ENCODE data around the gene BMP10. TPM values are rescaled to one million over a fixed set of nuclear protein-coding genes. Genes with fewer than 3 reads are reported as not detected.

BMP10 gene
- total RNA-seq, 1 experiment from 2014 or later = not detected

DNA sequence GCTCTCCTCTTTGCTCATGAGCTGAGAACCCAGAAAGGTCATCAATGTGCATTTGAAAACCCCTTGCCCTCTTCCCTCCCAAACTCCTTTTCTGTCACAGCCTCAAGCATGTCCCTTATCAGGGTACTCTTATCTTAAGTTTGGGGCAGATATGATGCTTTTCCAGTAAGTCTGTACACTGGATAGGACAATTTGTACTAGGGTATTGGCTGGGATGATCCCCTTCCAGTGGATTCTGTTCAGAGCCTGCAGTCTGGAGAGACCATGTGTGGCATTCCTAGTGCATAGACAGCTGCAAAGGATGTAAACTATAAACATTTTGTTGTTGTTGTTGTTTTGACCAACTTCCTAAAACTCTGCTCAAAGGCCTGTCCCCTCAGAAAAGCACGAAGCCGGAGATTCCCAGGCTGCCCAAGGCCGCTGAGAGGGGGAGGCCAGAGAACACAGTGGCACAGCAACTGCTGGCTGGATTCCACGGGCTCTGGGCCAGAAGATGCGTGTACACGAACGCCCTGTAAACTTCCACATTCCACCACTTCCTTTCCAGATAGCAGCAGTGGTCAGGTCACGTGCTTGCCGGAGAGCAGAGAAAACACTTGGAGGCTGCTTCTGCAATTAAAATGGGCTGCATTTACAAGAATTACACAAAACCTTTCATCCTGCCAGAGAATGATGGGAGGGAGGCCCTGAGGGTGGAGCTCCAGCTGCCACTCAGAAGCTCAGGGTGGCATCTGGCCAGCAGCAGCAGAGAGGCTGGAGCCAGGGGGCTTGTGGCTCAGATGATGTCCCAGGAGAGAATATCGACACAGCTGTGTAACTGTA lies 42.1 kb downstream of the BMP10 start:
- Histone ChIP-seq H2BK20ac (ENCODE audit: low read depth, low read length, poor library complexity, severe bottlenecking) (no peak overlapping the region), H3K56ac (ENCODE audit: insufficient read length, low read depth, low read length) (no peak overlapping the region), H3K79me1 (ENCODE audit: insufficient read depth, low read depth, low read length, poor library complexity, severe bottlenecking) (no peaks in the 10 kb centered on the region), H3K14ac (ENCODE audit: insufficient read depth, low read length) (0 out of 2 replicates have a peak overlapping the region, but pooled peaks have one; percentile 49), H3K4me1 (ENCODE audit: insufficient read depth, low read length) (no peaks in the 10 kb centered on the region), H3K23ac (ENCODE audit: insufficient read length, low read depth, low read length) (no peak overlapping the region), H3K9ac (ENCODE audit: extremely low read depth, insufficient read length, low read length) (no peak overlapping the region), H2BK5ac (ENCODE audit: insufficient read length, low read length) (no peak overlapping the region), H3K9me3 (ENCODE audit: control insufficient read depth, low read depth, low read length) (no peaks in the 10 kb centered on the region), H2BK12ac (ENCODE audit: insufficient read length, low read depth, low read length) (no peak overlapping the region), H3K4me2 (ENCODE audit: insufficient read depth, insufficient read length, low read length) (no peak overlapping the region), H2AFZ (ENCODE audit: low read length) (no peak overlapping the region), H2AK5ac (ENCODE audit: insufficient read length, low read length) (no peak overlapping the region), H3K4ac (ENCODE audit: low read depth, low read length) (no peak overlapping the region), H3K79me2 (ENCODE audit: insufficient read depth, low read length) (no peaks in the 10 kb centered on the region), H4K5ac (ENCODE audit: insufficient read length, low read depth, low read length) (no peak overlapping the region), H3K27ac (ENCODE audit: insufficient read length, low read depth, low read length) (no peak overlapping the region), H3K27me3 (ENCODE audit: insufficient read depth, low read length) (no peaks in the 10 kb centered on the region), H3K18ac (ENCODE audit: insufficient read length, low read depth, low read length) (no peak overlapping the region), H4K91ac (ENCODE audit: insufficient read length, low read depth, low read length) (no peak overlapping the region), H4K8ac (replicated peaks; ENCODE audit: insufficient read length, low read depth, low read length) (no peak overlapping the region), H2BK15ac (ENCODE audit: low read depth, low read length) (no peak overlapping the region), H3T11ph (ENCODE audit: low read length) (no peak overlapping the region), H4K20me1 (ENCODE audit: control insufficient read depth, insufficient read depth, insufficient read length) (no peaks in the 10 kb centered on the region), H2BK120ac (ENCODE audit: low read depth, low read length, poor library complexity, severe bottlenecking) (no peak overlapping the region), H3K23me2 (ENCODE audit: insufficient read length, low read depth, low read length, poor library complexity, severe bottlenecking) (no peaks in the 10 kb centered on the region)
- Mint-ChIP-seq H3K27me3 (ENCODE audit: low read depth) (no peaks in the 10 kb centered on the region), H3K4me1 (peaks cover 7 to 8% of the 10 kb centered on the region in 2 experiments), H3K27ac (peak overlapping the region in 2 of 3 experiments; percentile 66 to 93; a peak in 3 of 7 replicates), H3K4me3 (no peak overlapping the region), H3K9me3 (no peaks in the 10 kb centered on the region), H3K36me3 (ENCODE audit: insufficient read depth in 1 of 3, low read depth in 3 of 3) (no peaks in the 10 kb centered on the region; a peak in 2 of 7 replicates)
- DNase-seq = peak; percentile 56
- no CpG with 5 or more reads among the region's 10 CpGs for WGBS (ENCODE audit: extremely low coverage, insufficient read length, low lambda C conversion rate)
- TF ChIP-seq, protein P1, sequence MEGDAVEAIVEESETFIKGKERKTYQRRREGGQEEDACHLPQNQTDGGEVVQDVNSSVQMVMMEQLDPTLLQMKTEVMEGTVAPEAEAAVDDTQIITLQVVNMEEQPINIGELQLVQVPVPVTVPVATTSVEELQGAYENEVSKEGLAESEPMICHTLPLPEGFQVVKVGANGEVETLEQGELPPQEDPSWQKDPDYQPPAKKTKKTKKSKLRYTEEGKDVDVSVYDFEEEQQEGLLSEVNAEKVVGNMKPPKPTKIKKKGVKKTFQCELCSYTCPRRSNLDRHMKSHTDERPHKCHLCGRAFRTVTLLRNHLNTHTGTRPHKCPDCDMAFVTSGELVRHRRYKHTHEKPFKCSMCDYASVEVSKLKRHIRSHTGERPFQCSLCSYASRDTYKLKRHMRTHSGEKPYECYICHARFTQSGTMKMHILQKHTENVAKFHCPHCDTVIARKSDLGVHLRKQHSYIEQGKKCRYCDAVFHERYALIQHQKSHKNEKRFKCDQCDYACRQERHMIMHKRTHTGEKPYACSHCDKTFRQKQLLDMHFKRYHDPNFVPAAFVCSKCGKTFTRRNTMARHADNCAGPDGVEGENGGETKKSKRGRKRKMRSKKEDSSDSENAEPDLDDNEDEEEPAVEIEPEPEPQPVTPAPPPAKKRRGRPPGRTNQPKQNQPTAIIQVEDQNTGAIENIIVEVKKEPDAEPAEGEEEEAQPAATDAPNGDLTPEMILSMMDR (conservative IDR thresholded peaks at IDR 0.05) = no peak

All from H9 (cell line).